K562 (cell line): ENCODE data around the gene RABGAP1L.

Experiments used
- FOS ChIP-seq: IDR thresholded peaks from 3 replicates; pipeline ENCODE4 v1.6.1; 2011; ENCODE audit not compliant: insufficient read length; ENCODE audit errors: extremely low read depth
- NR2C2 ChIP-seq, 2 experiments: fragments of 200-800 bp in 1 of 2; sonication (Bioruptor generic) in 1 of 2; sonication (generic) in 1 of 2; formaldehyde crosslinking in 1 of 2; IDR thresholded peaks; 2 replicates each; pipeline versions ENCODE4 v1.6.1 to v1.8.0; 2016 to 2022; ENCODE audit warnings: mild to moderate bottlenecking in 1 of 2, missing compliant biosample characterization in 1 of 2, missing genetic modification characterization in 1 of 2, missing genetic modification reagents in 1 of 2
- POLR2A ChIP-seq: fragments of 450-650 bp; conservative IDR thresholded peaks from 2 replicates; pipeline ENCODE4 v1.6.1; 2016
- TSC22D4 ChIP-seq: fragments of 450-650 bp; IDR thresholded peaks from 2 replicates; pipeline ENCODE4 v1.6.1; 2016; ENCODE audit warnings: missing genetic modification characterization, missing biosample characterization, control low read depth
- ZNF253 ChIP-seq: fragments of 250-450 bp; sonication (Bioruptor Pico); conservative IDR thresholded peaks from 2 replicates; pipeline ENCODE4 v1.6.1; 2021; ENCODE audit warnings: mild to moderate bottlenecking
- TF ChIP-seq, protein P1 (sequence below): fragments of 250-450 bp; sonication (Bioruptor Pico); IDR thresholded peaks from 2 replicates; pipeline ENCODE4 v1.5.0; 2021; ENCODE audit warnings: mild to moderate bottlenecking, borderline replicate concordance
- TF ChIP-seq, protein P2 (sequence below), 3 experiments: IDR thresholded peaks in 2 of 3; conservative IDR thresholded peaks in 1 of 3; 2 replicates each; pipeline ENCODE4 v1.5.1; 2011 to 2012; ENCODE audit warnings: low read length in 3 of 3, mild to moderate bottlenecking in 3 of 3, control low read depth in 2 of 3, improper control_type of control experiment in 1 of 3, inconsistent platforms in 1 of 3, low read depth in 1 of 3, mixed read lengths in 1 of 3, moderate library complexity in 1 of 3; ENCODE audit not compliant: insufficient read depth in 2 of 3
- TF ChIP-seq, protein P3 (sequence below): sonication (generic); formaldehyde crosslinking; IDR thresholded peaks from 2 replicates; pipeline ENCODE4 v1.8.0; 2023; ENCODE audit warnings: mild to moderate bottlenecking, missing genetic modification reagents
- TF ChIP-seq, protein P4 (sequence below): sonication (generic); formaldehyde crosslinking; IDR thresholded peaks from 2 replicates; pipeline ENCODE4 v1.8.1; 2023; ENCODE audit warnings: mild to moderate bottlenecking, missing genetic modification reagents

DNA sequence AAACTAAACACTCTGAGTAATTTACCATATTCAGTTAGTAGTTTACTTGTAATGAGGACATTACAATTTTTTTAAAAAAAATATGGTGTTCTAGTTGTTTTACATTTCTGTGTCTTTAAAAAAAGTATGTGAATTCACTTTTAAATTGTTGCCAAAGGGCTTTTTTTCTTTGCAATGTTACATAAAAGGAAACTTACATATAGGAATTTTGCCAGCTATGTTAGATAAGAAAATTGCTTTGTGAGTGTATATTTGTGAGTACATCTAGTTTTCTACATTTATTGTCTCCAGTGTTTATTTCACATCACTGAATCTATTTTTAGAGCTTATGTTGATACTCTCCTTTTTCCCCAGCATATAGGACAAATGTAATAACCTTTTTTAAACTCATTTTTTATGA is 495.2 kb downstream of the RABGAP1L start:
- TF ChIP-seq ZNF253, result no peak
- TF ChIP-seq, protein P1, sequence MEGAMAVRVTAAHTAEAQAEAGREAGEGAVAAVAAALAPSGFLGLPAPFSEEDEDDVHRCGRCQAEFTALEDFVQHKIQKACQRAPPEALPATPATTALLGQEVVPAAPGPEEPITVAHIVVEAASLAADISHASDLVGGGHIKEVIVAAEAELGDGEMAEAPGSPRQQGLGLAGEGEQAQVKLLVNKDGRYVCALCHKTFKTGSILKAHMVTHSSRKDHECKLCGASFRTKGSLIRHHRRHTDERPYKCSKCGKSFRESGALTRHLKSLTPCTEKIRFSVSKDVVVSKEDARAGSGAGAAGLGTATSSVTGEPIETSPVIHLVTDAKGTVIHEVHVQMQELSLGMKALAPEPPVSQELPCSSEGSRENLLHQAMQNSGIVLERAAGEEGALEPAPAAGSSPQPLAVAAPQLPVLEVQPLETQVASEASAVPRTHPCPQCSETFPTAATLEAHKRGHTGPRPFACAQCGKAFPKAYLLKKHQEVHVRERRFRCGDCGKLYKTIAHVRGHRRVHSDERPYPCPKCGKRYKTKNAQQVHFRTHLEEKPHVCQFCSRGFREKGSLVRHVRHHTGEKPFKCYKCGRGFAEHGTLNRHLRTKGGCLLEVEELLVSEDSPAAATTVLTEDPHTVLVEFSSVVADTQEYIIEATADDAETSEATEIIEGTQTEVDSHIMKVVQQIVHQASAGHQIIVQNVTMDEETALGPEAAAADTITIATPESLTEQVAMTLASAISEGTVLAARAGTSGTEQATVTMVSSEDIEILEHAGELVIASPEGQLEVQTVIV, result no peak
- TF ChIP-seq FOS, result no peak
- TF ChIP-seq, protein P2, sequence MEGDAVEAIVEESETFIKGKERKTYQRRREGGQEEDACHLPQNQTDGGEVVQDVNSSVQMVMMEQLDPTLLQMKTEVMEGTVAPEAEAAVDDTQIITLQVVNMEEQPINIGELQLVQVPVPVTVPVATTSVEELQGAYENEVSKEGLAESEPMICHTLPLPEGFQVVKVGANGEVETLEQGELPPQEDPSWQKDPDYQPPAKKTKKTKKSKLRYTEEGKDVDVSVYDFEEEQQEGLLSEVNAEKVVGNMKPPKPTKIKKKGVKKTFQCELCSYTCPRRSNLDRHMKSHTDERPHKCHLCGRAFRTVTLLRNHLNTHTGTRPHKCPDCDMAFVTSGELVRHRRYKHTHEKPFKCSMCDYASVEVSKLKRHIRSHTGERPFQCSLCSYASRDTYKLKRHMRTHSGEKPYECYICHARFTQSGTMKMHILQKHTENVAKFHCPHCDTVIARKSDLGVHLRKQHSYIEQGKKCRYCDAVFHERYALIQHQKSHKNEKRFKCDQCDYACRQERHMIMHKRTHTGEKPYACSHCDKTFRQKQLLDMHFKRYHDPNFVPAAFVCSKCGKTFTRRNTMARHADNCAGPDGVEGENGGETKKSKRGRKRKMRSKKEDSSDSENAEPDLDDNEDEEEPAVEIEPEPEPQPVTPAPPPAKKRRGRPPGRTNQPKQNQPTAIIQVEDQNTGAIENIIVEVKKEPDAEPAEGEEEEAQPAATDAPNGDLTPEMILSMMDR (IDR thresholded peaks at IDR 0.05 in 2 of 3, conservative IDR thresholded peaks at IDR 0.05 in 1 of 3; ENCODE audit: insufficient read depth in 2 of 3, low read depth in 1 of 3, low read length in 3 of 3), result no peak
- TF ChIP-seq NR2C2 (CRISPR knock-in tag; IDR thresholded peaks at IDR 0.05), result no peak
- no peak for TF ChIP-seq NR2C2 (tag; IDR thresholded peaks at IDR 0.05)
- TF ChIP-seq, protein P3, sequence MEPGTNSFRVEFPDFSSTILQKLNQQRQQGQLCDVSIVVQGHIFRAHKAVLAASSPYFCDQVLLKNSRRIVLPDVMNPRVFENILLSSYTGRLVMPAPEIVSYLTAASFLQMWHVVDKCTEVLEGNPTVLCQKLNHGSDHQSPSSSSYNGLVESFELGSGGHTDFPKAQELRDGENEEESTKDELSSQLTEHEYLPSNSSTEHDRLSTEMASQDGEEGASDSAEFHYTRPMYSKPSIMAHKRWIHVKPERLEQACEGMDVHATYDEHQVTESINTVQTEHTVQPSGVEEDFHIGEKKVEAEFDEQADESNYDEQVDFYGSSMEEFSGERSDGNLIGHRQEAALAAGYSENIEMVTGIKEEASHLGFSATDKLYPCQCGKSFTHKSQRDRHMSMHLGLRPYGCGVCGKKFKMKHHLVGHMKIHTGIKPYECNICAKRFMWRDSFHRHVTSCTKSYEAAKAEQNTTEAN (CRISPR knock-in tag), result no peak
- no peak for TF ChIP-seq TSC22D4 (tag)
- TF ChIP-seq, protein P4, sequence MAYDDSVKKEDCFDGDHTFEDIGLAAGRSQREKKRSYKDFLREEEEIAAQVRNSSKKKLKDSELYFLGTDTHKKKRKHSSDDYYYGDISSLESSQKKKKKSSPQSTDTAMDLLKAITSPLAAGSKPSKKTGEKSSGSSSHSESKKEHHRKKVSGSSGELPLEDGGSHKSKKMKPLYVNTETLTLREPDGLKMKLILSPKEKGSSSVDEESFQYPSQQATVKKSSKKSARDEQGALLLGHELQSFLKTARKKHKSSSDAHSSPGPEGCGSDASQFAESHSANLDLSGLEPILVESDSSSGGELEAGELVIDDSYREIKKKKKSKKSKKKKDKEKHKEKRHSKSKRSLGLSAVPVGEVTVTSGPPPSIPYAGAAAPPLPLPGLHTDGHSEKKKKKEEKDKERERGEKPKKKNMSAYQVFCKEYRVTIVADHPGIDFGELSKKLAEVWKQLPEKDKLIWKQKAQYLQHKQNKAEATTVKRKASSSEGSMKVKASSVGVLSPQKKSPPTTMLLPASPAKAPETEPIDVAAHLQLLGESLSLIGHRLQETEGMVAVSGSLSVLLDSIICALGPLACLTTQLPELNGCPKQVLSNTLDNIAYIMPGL, result no peak
- no peak for TF ChIP-seq POLR2A
